Activated T-helper 2 cell treated with anti-CD3 and anti-CD28 coated beads, Interferon-gamma antibody, Interleukin-2, Interleukin-4, amounts not matched to agents 10 μg/mL and 5 μg/mL and 100 μg/mL, durations not matched to agents 14 hours and 24 hours and 36 hours (primary cell): ENCODE results near the gene SYDE1. TPM values are rescaled to one million over a fixed set of nuclear protein-coding genes. Genes with fewer than 3 reads are reported as not detected.
A peak's percentile ranks its signal among the peaks of the same experiment; 100 is the strongest.

Experiments used
- DNase-seq: peaks from one replicate; pipeline ENCODE4 v3.0.0; 2021; ENCODE audit warnings: low spot score
- H3K27ac Mint-ChIP-seq: one replicate; pipeline ENCODE4 v1.8.0; 2021; ENCODE audit warnings: mixed read lengths
- H3K27me3 Mint-ChIP-seq: one replicate; pipeline ENCODE4 v1.8.0; 2021; ENCODE audit warnings: low read depth, mixed read lengths
- H3K36me3 Mint-ChIP-seq: one replicate; pipeline ENCODE4 v1.8.0; 2021; ENCODE audit warnings: low read depth, mixed read lengths
- H3K4me1 Mint-ChIP-seq: one replicate; pipeline ENCODE4 v1.8.0; 2021; ENCODE audit warnings: low read depth, mixed read lengths
- H3K4me3 Mint-ChIP-seq: one replicate; pipeline ENCODE4 v1.8.0; 2021; ENCODE audit warnings: low read depth, mild to moderate bottlenecking, moderate library complexity, mixed read lengths
- H3K9me3 Mint-ChIP-seq: one replicate; pipeline ENCODE4 v1.8.0; 2021; ENCODE audit warnings: mixed read lengths
- intact Hi-C: fragments of 100-400 bp; cut with micrococcal nuclease; formaldehyde crosslinking; loops from one replicate; pipeline ENCODE4 v1.15.1; 2023
- total RNA-seq: library from RNA; stranded (reverse); gene quantifications from 2 replicates; pipeline ENCODE4 v1.2.3, GENCODE V29; 2022

SYDE1 gene
- total RNA-seq, 1 donor from 2014 or later, result 1.9 TPM

- Mint-ChIP-seq H3K4me1 (peaks cover 5% of the 10 kb centered on the region), H3K27ac (no peak overlapping the region), H3K36me3 (peaks cover 10% of the 10 kb centered on the region), H3K9me3 (no peaks in the 10 kb centered on the region), H3K4me3 (no peak overlapping the region), H3K27me3 (peaks cover 6% of the 10 kb centered on the region)
- DNase-seq, result no peak
- intact Hi-C loops, result no loop called here
Observed at GRCh38 chr19:15111758-15112157, 4.6 kb downstream of the SYDE1 start.

- DNase-seq, result no peak
- peaks cover 15% of the 10 kb centered on the region for H3K36me3 Mint-ChIP-seq
- H3K27ac Mint-ChIP-seq, result no peak overlapping the region
- no peak overlapping the region for H3K4me3 Mint-ChIP-seq
- peaks cover 5% of the 10 kb centered on the region for H3K4me1 Mint-ChIP-seq
- peaks cover 4% of the 10 kb centered on the region for H3K27me3 Mint-ChIP-seq
- no peaks in the 10 kb centered on the region for H3K9me3 Mint-ChIP-seq
- intact Hi-C loops, result no loop called here
Observed at GRCh38 chr19:15112385-15112784, 5.2 kb downstream of the SYDE1 start.

DNA sequence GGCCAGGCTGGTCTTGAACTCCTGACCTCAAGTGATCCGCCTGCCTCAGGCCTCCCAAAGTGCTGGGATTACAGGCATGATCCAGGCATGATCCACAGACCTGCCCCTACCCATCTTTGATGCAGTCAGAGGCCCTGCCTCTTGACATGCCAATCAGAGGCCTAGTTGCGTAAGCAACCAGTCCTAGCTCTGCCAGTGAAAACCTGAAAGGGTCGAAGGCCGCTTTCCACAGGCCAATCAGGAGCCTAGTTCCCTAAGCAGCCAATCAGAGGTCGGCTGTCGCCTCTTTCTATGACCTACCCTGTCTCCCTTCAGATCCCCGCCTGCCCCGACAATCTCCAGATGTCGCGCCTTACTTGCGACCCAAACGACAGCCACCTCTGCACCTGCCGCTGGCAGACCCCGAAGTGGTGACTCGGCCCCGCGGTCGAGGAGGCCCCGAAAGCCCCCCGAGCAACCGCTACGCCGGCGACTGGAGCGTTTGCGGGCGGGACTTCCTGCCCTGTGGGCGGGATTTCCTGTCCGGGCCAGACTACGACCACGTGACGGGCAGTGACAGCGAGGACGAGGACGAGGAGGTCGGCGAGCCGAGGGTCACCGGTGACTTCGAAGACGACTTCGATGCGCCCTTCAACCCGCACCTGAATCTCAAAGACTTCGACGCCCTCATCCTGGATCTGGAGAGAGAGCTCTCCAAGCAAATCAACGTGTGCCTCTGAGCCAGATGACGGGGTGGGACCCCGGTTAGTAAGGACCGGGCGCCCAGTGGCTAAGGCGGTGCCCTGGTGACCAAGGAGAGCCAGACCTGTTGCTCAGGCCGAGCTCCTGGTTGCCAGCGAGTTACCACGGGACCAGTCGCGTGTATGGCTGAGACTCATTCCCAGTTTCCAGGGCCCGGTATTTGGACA is 6.3 kb downstream of the SYDE1 start:
- Mint-ChIP-seq H3K27ac (no peak overlapping the region), H3K36me3 (peaks cover 25% of the 10 kb centered on the region), H3K4me3 (no peak overlapping the region), H3K9me3 (no peaks in the 10 kb centered on the region), H3K27me3 (no peaks in the 10 kb centered on the region), H3K4me1 (no peaks in the 10 kb centered on the region)
- DNase-seq, result no peak
- intact Hi-C loops, result no loop called here

GRCh38 chr19:15114153-15114540 is 6.9 kb downstream of the SYDE1 start:
- Mint-ChIP-seq H3K4me1 (no peaks in the 10 kb centered on the region), H3K9me3 (peaks cover 4% of the 10 kb centered on the region), H3K27ac (peak overlapping the region; percentile 33), H3K36me3 (peaks cover 32% of the 10 kb centered on the region), H3K27me3 (no peaks in the 10 kb centered on the region), H3K4me3 (no peak overlapping the region)
- intact Hi-C loops, result no loop called here
- DNase-seq, result no peak

GRCh38 chr19:15115080-15115479 is 7.9 kb downstream of the SYDE1 start:
- peaks cover 41% of the 10 kb centered on the region for H3K36me3 Mint-ChIP-seq
- H3K4me1 Mint-ChIP-seq, result no peaks in the 10 kb centered on the region
- peaks cover 4% of the 10 kb centered on the region for H3K9me3 Mint-ChIP-seq
- no peak overlapping the region for H3K27ac Mint-ChIP-seq
- H3K4me3 Mint-ChIP-seq, result no peak overlapping the region
- no peak for DNase-seq
- intact Hi-C loops, result no loop called here
- no peaks in the 10 kb centered on the region for H3K27me3 Mint-ChIP-seq

GRCh38 chr19:15115762-15116615 is 8.8 kb downstream of the SYDE1 start:
- H3K27ac Mint-ChIP-seq, result no peak overlapping the region
- no peak for DNase-seq
- no peaks in the 10 kb centered on the region for H3K27me3 Mint-ChIP-seq
- no peak overlapping the region for H3K4me3 Mint-ChIP-seq
- peaks cover 4% of the 10 kb centered on the region for H3K9me3 Mint-ChIP-seq
- no peaks in the 10 kb centered on the region for H3K4me1 Mint-ChIP-seq
- intact Hi-C loops, result no loop called here
- H3K36me3 Mint-ChIP-seq, result peaks cover 50% of the 10 kb centered on the region

DNA sequence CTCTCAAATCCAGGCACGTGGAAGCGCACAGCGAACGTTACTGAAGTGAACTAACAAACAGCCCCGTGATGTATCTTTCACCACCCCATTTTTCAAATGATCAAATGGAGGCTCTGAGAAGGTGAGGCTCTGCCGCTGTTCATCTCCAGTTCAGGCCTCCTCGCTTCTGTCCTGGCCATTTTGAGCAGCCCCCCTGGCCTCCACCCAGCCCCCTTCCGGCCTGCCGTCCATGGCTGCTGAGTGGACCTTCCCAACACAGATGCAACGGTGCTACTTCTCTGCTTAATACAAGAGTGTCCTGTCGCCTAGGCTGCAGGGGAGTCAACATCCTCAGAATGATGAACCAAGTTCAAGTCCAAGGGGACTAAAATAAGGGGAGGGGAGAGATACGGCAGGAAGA is 9.7 kb downstream of the SYDE1 start:
- Mint-ChIP-seq H3K36me3 (peaks cover 58% of the 10 kb centered on the region), H3K4me1 (no peaks in the 10 kb centered on the region)

DNA sequence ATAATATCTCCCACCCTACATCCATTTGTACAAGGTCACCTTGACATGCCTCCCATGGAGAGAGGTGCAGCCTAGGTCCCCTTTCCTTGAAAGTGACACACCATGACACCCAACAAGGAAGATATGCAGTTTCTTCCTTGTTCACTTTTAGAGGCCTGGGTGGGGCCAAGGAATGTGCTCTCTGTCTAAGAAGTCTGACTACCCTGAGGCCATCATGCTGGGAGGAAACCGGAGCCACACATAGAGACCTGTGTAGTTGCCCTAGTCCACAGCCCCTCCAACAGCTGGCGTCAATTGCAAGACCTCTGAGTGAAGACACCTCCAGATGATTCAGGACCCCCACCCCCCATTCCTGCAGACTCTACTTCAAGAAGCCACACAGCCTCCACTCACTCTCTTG is 11.0 kb downstream of the SYDE1 start:
- Mint-ChIP-seq H3K4me1 (no peaks in the 10 kb centered on the region), H3K9me3 (peaks cover 4% of the 10 kb centered on the region), H3K4me3 (no peak overlapping the region), H3K36me3 (peaks cover 65% of the 10 kb centered on the region), H3K27me3 (no peaks in the 10 kb centered on the region), H3K27ac (no peak overlapping the region)
- intact Hi-C loops, result no loop called here
- no peak for DNase-seq

More for the DNA sequence above, 9.7 kb downstream of the SYDE1 start:
- H3K27me3 Mint-ChIP-seq, result no peaks in the 10 kb centered on the region
- intact Hi-C loops, result no loop called here
- no peak for DNase-seq
- no peak overlapping the region for H3K4me3 Mint-ChIP-seq
- peaks cover 4% of the 10 kb centered on the region for H3K9me3 Mint-ChIP-seq
- H3K27ac Mint-ChIP-seq, result no peak overlapping the region

DNA sequence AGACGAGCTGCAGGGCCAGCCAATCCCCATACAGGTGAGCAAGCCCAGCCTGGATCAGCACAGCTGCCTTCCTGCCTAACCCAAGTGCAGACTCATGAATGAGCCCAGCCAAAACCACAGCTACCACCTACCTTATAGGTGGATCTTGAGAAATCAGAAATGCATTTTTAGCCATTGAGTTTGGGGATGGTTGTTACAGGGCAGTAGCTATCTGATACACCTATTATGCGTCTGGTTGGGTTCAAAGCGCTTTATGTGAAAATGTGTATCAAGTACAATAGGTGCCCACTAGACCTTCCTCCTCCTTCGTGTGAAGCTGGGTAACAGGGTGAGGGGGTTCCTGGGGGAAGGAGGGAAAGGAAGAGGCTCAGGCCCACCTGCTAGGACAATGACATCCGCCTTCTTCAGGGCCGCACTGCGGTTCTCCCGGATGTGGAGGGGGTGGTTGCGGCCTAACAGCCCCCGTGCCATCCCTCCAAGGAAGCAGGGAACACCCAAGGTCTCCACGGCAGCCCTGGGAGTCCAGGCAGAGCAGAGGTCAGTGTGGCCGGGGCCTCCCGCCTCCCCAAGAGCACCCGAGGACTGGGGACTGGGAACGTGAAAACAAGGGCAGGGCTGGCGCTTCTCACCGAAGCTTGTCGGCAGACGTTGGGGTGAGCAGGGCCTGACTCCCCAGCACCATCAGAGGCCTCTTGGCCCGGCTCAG is 11.7 kb downstream of the SYDE1 start:
- Mint-ChIP-seq H3K9me3 (peaks cover 4% of the 10 kb centered on the region), H3K4me1 (peaks cover 2% of the 10 kb centered on the region), H3K27me3 (no peaks in the 10 kb centered on the region), H3K27ac (no peak overlapping the region), H3K4me3 (no peak overlapping the region), H3K36me3 (peaks cover 66% of the 10 kb centered on the region)
- intact Hi-C loops, result no loop called here
- no peak for DNase-seq

- Mint-ChIP-seq H3K27ac (no peak overlapping the region), H3K4me1 (peaks cover 8% of the 10 kb centered on the region), H3K27me3 (no peaks in the 10 kb centered on the region), H3K36me3 (peaks cover 61% of the 10 kb centered on the region), H3K9me3 (peaks cover 4% of the 10 kb centered on the region), H3K4me3 (no peak overlapping the region)
- no peak for DNase-seq
- intact Hi-C loops, result no loop called here
Observed at GRCh38 chr19:15120135-15121026, 13.2 kb downstream of the SYDE1 start.

DNA sequence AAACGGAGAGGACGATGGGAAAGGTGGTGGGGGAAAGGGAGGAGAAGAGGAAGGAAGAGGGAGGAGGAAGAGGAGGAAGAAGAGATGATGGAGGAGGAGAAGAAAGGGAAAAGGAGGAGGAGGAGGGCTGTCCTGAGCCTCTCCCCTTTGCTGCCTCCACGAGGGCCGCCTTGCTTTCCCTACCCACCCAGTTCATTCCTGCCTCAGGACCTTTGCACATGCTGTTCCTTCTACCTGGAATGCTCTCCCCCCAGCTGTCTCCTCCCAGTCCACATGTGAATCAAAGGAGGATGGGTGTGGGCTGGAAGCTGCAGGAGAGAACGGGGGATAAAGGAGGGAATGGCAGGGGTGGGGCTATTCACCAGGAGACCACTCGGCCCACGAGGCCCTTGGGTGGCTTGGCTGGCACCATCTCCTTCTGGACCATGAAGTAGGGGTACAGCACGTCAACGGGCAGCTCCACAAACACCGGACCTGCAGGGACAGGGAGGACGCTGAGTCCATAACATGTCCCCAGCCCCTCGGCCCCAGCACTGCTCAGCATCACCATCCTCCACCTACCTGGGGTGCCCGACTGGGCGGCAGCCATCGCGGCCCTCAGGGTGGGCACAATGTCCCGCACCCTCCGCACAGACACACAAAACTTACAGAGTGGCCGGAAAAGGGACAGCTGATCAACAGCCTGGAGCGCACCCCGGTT is 15.3 kb downstream of the SYDE1 start:
- Mint-ChIP-seq H3K27ac (no peak overlapping the region), H3K9me3 (peaks cover 4% of the 10 kb centered on the region), H3K4me1 (peaks cover 9% of the 10 kb centered on the region), H3K4me3 (peak overlapping the region; percentile 39), H3K27me3 (no peaks in the 10 kb centered on the region), H3K36me3 (peaks cover 50% of the 10 kb centered on the region)
- intact Hi-C loops, result no loop called here
- no peak for DNase-seq
